Peyer's patch (tissue), 4 donors: ENCODE measurements around the gene PTBP1. TPM values are rescaled to one million over a fixed set of nuclear protein-coding genes. Genes with fewer than 3 reads are reported as not detected.

Experiments used
- DNase-seq, 3 donors: peaks; one replicate each; pipeline ENCODE4 v3.0.0-alpha.2; 2017 to 2019
- H3K27ac ChIP-seq, 4 donors: fragments of 200-600 bp; sonication (generic); one replicate each; pipeline ENCODE4 v1.5.1; 2016 to 2019
- H3K27me3 ChIP-seq, 2 donors: fragments of 200-600 bp; sonication (generic); one replicate each; pipeline ENCODE4 v1.5.1; 2019
- H3K36me3 ChIP-seq, 3 donors: fragments of 200-600 bp; sonication (generic); one replicate each; pipeline ENCODE4 v1.5.1; 2016 to 2019
- H3K4me1 ChIP-seq, 4 donors: fragments of 200-600 bp; sonication (generic); one replicate each; pipeline ENCODE4 v1.5.1; 2016 to 2019
- H3K4me3 ChIP-seq, 4 donors: fragments of 200-600 bp; sonication (generic); 1 replicate in 3 of 4; 2 replicates in 1 of 4; pipeline ENCODE4 v1.5.1; 2016 to 2019; ENCODE audit warnings: mild to moderate bottlenecking in 1 of 4
- H3K9me3 ChIP-seq, 4 donors: fragments of 200-600 bp; sonication (generic); one replicate each; pipeline ENCODE4 v1.5.1; 2016 to 2019; ENCODE audit warnings: mild to moderate bottlenecking in 1 of 4
- CTCF ChIP-seq, 6 experiments: fragments of 450-650 bp in 4 of 6; fragments of 200-600 bp in 2 of 6; sonication (generic) in 1 of 6; IDR thresholded peaks; one replicate each; pipeline ENCODE4 v1.5.1; 2017 to 2019; ENCODE audit warnings: antibody characterized with exemption in 6 of 6, mild to moderate bottlenecking in 3 of 6, moderate library complexity in 1 of 6
- POLR2A ChIP-seq, 2 donors: fragments of 450-650 bp; IDR thresholded peaks; one replicate each; pipeline ENCODE4 v1.5.1; 2017; ENCODE audit warnings: antibody characterized with exemption in 2 of 2, mild to moderate bottlenecking in 2 of 2, moderate library complexity in 2 of 2
- total RNA-seq, 4 donors: library from RNA; depleted of rRNA; stranded (reverse); fragments of >200 nt; gene quantifications; one replicate each; pipeline ENCODE4 v1.1.0, GENCODE V29; 2016

PTBP1 gene
- total RNA-seq, 4 donors from 2014 or later = 173 to 436 (median 229) TPM

GRCh38 chr19:756821-757688, 40.2 kb upstream of the PTBP1 start:
- H3K4me1 ChIP-seq = peaks cover 0 to 27% (median 0%) of the 10 kb centered on the region in 4 donors
- peaks cover 0 to 51% (median 0%) of the 10 kb centered on the region in 3 donors for H3K36me3 ChIP-seq
- H3K27me3 ChIP-seq = no peaks in the 10 kb centered on the region
- TF ChIP-seq POLR2A (IDR thresholded peaks at IDR 0.05) = no peak
- no peak for TF ChIP-seq CTCF (IDR thresholded peaks at IDR 0.05)
- no peak for DNase-seq
- H3K4me3 ChIP-seq = peak overlapping the region in 1 of 4 donors; percentile 17
- peak overlapping the region in 1 of 4 donors; percentile 98 for H3K27ac ChIP-seq
- peaks cover 0 to 14% (median 0%) of the 10 kb centered on the region in 4 donors for H3K9me3 ChIP-seq

- peaks cover 0 to 27% (median 0%) of the 10 kb centered on the region in 4 donors for H3K4me1 ChIP-seq
- H3K27ac ChIP-seq = no peak overlapping the region
- peaks cover 0 to 61% (median 0%) of the 10 kb centered on the region in 3 donors for H3K36me3 ChIP-seq
- H3K9me3 ChIP-seq = peaks cover 0 to 14% (median 0%) of the 10 kb centered on the region in 4 donors
- peak overlapping the region in 1 of 4 donors; percentile 17 for H3K4me3 ChIP-seq
- no peak for TF ChIP-seq CTCF (IDR thresholded peaks at IDR 0.05)
- TF ChIP-seq POLR2A (IDR thresholded peaks at IDR 0.05) = no peak
- no peaks in the 10 kb centered on the region for H3K27me3 ChIP-seq
- peak in 1 of 3 donors; percentile 43 for DNase-seq
Measured at GRCh38 chr19:757811-758668, 39.2 kb upstream of the PTBP1 start.

- Histone ChIP-seq H3K27me3 (no peaks in the 10 kb centered on the region), H3K27ac (no peak overlapping the region), H3K4me1 (peaks cover 0 to 2% (median 0%) of the 10 kb centered on the region in 4 donors), H3K9me3 (peaks cover 0 to 9% (median 0%) of the 10 kb centered on the region in 4 donors), H3K4me3 (no peak overlapping the region), H3K36me3 (peaks cover 0 to 52% (median 0%) of the 10 kb centered on the region in 3 donors)
- no peak for DNase-seq
- TF ChIP-seq POLR2A (IDR thresholded peaks at IDR 0.05) (no peak), CTCF (IDR thresholded peaks at IDR 0.05) (no peak)
Measured at GRCh38 chr19:763181-763580, 34.1 kb upstream of the PTBP1 start.

GRCh38 chr19:763869-764268, 33.4 kb upstream of the PTBP1 start:
- Histone ChIP-seq H3K27ac (no peak overlapping the region), H3K4me1 (no peaks in the 10 kb centered on the region), H3K9me3 (peaks cover 0 to 2% (median 0%) of the 10 kb centered on the region in 4 donors), H3K36me3 (peaks cover 0 to 46% (median 0%) of the 10 kb centered on the region in 3 donors), H3K27me3 (no peaks in the 10 kb centered on the region), H3K4me3 (no peak overlapping the region)
- DNase-seq = no peak
- no peak for TF ChIP-seq POLR2A (IDR thresholded peaks at IDR 0.05)
- no peak for TF ChIP-seq CTCF (IDR thresholded peaks at IDR 0.05)

- no peak overlapping the region for H3K27ac ChIP-seq
- no peaks in the 10 kb centered on the region for H3K27me3 ChIP-seq
- H3K4me1 ChIP-seq = no peaks in the 10 kb centered on the region
- no peak overlapping the region for H3K4me3 ChIP-seq
- no peaks in the 10 kb centered on the region for H3K9me3 ChIP-seq
- DNase-seq = no peak
- H3K36me3 ChIP-seq = peaks cover 0 to 46% (median 0%) of the 10 kb centered on the region in 3 donors
- no peak for TF ChIP-seq POLR2A (IDR thresholded peaks at IDR 0.05)
Measured at GRCh38 chr19:764301-764700, 33.0 kb upstream of the PTBP1 start.
